ENCODE data around the gene POU2F3.

The POU2F3 gene

GRCh38 chr11:120256178-120256577 is 16.2 kb downstream of the POU2F3 start (continued):
- TF ChIP-seq HIC1 (tag by site-specific recombination; IDR thresholded peaks at IDR 0.05), result no peak
- TF ChIP-seq ZNF174 (tag by site-specific recombination; IDR thresholded peaks at IDR 0.05), result no peak

GRCh38 chr11:120256779-120257178 is 16.8 kb downstream of the POU2F3 start:
- Histone ChIP-seq H3K4me3 (ENCODE audit: low read depth, low read length) (no peak overlapping the region), H3K4me1 (ENCODE audit: control insufficient read depth, insufficient read depth, low read length) (no peaks in the 10 kb centered on the region), H3K27ac (ENCODE audit: extremely low read depth, low read depth, low read length) (no peak overlapping the region), H3K9me3 (ENCODE audit: control insufficient read depth, insufficient read depth, low read depth, low read length) (no peaks in the 10 kb centered on the region), H3K36me3 (ENCODE audit: control insufficient read depth in 2 of 2, insufficient read depth in 1 of 2, low read length in 2 of 2) (no peaks in the 10 kb centered on the region)
- ChIA-PET CTCF (interaction anchor here (0.7 to 1.1 kb wide), 3 partner anchors 13 to 45 kb away, joined by 3 read pairs; no protein-coding TSS in a partner anchor), POLR2A (no interaction called here)
- peak; percentile 52; the same call in 1 of the 2 replicates for TF ChIP-seq ZNF664 (tag by site-specific recombination; IDR thresholded peaks at IDR 0.05)
- no peak for TF ChIP-seq ZNF239 (tag by site-specific recombination; IDR thresholded peaks at IDR 0.05)

GRCh38 chr11:120257346-120257745 is 17.4 kb downstream of the POU2F3 start:
- no peaks in the 10 kb centered on the region for H3K4me1 ChIP-seq (ENCODE audit: control insufficient read depth, insufficient read depth, low read length)
- ChIA-PET POLR2A (no interaction called here), CTCF (interaction anchor here (1.0 to 1.4 kb wide), 3 partner anchors 14 to 43 kb away, joined by 3 to 5 read pairs (median 3); no protein-coding TSS in a partner anchor)
- H3K4me3 ChIP-seq (ENCODE audit: low read depth, low read length), result no peak overlapping the region
- TF ChIP-seq ZNF362 (tag by site-specific recombination; IDR thresholded peaks at IDR 0.05) (no peak), ZNF658 (tag by site-specific recombination; IDR thresholded peaks at IDR 0.05) (no peak), IKZF3 (tag by site-specific recombination; IDR thresholded peaks at IDR 0.05) (no peak), INSM2 (tag by site-specific recombination; IDR thresholded peaks at IDR 0.05) (no peak), ZNF654 (tag by site-specific recombination; IDR thresholded peaks at IDR 0.05; ENCODE audit: low read depth) (no peak), ZNF416 (tag by site-specific recombination; IDR thresholded peaks at IDR 0.05) (no peak), ZNF624 (tag by site-specific recombination; IDR thresholded peaks at IDR 0.05) (no peak), ZNF266 (tag by site-specific recombination; IDR thresholded peaks at IDR 0.05; ENCODE audit: low read depth) (no peak), ZNF335 (tag by site-specific recombination; conservative IDR thresholded peaks at IDR 0.05) (no peak), CTCF (tag by site-specific recombination; IDR thresholded peaks at IDR 0.05) (no peak), PRDM1 (tag by site-specific recombination; IDR thresholded peaks at IDR 0.05) (no peak), ZNF341 (tag by site-specific recombination; IDR thresholded peaks at IDR 0.05; ENCODE audit: low read depth) (no peak)
- no peaks in the 10 kb centered on the region for H3K9me3 ChIP-seq (ENCODE audit: control insufficient read depth, insufficient read depth, low read depth, low read length)
- no peak overlapping the region for H3K27ac ChIP-seq (ENCODE audit: extremely low read depth, low read depth, low read length)
- H3K36me3 ChIP-seq (ENCODE audit: control insufficient read depth in 2 of 2, insufficient read depth in 1 of 2, low read length in 2 of 2), result no peaks in the 10 kb centered on the region
